ENCODE data around the gene PSENEN. TPM values are rescaled to one million over a fixed set of nuclear protein-coding genes. Genes with fewer than 3 reads are reported as not detected.

Gene PSENEN
- total RNA-seq, 1 donor from 2014 or later: 59.7 TPM

- no peak for TF ChIP-seq CTCF (IDR thresholded peaks at IDR 0.05; ENCODE audit: insufficient read depth, low read length, poor library complexity, severe bottlenecking)
- H3K4me3 ChIP-seq (ENCODE audit: low read depth, low read length): no peak overlapping the region
- no peaks in the 10 kb centered on the region for H3K27me3 ChIP-seq (ENCODE audit: control insufficient read depth, insufficient read depth, low read length)
- no peak for DNase-seq (ENCODE audit: low read depth)
- H3K36me3 ChIP-seq (ENCODE audit: control insufficient read depth, insufficient read depth, low read length): no peaks in the 10 kb centered on the region
Observed at GRCh38 chr19:35755131-35755549, 9.7 kb downstream of the PSENEN start.

- no peak for DNase-seq (ENCODE audit: low read depth)
- no peak for TF ChIP-seq CTCF (IDR thresholded peaks at IDR 0.05; ENCODE audit: insufficient read depth, low read length, poor library complexity, severe bottlenecking)
- no peaks in the 10 kb centered on the region for H3K36me3 ChIP-seq (ENCODE audit: control insufficient read depth, insufficient read depth, low read length)
- H3K4me3 ChIP-seq (ENCODE audit: low read depth, low read length): no peak overlapping the region
- no peaks in the 10 kb centered on the region for H3K27me3 ChIP-seq (ENCODE audit: control insufficient read depth, insufficient read depth, low read length)
Observed at GRCh38 chr19:35755550-35756376, 10.3 kb downstream of the PSENEN start.

GRCh38 chr19:35756377-35757230 is 11.2 kb downstream of the PSENEN start, which contains the start of gene HSPB6:
TSS of gene HSPB6 (minus strand) at chr19:35757029. CDS start at chr19:35757008, 21 bp downstream.
- Histone ChIP-seq H3K4me3 (ENCODE audit: low read depth, low read length) (peak within 1 kb of the TSS; percentile 14), H3K36me3 (ENCODE audit: control insufficient read depth, insufficient read depth, low read length) (no peaks in the 10 kb centered on the region), H3K27me3 (ENCODE audit: control insufficient read depth, insufficient read depth, low read length) (no peaks in the 10 kb centered on the region)
- no peak for DNase-seq (ENCODE audit: low read depth)
- no peak for TF ChIP-seq CTCF (IDR thresholded peaks at IDR 0.05; ENCODE audit: insufficient read depth, low read length, poor library complexity, severe bottlenecking)

GRCh38 chr19:35757231-35757748 is 11.8 kb downstream of the PSENEN start:
- peaks cover 3% of the 10 kb centered on the region for H3K36me3 ChIP-seq (ENCODE audit: control insufficient read depth, insufficient read depth, low read length)

More at GRCh38 chr19:35757231-35757748, 11.8 kb downstream of the PSENEN start:
- no peak for TF ChIP-seq CTCF (IDR thresholded peaks at IDR 0.05; ENCODE audit: insufficient read depth, low read length, poor library complexity, severe bottlenecking)
- DNase-seq (ENCODE audit: low read depth): no peak
- Histone ChIP-seq H3K4me3 (ENCODE audit: low read depth, low read length) (peak overlapping the region; percentile 14), H3K27me3 (ENCODE audit: control insufficient read depth, insufficient read depth, low read length) (no peaks in the 10 kb centered on the region)
